ENCODE measurements around the gene OSTM1. TPM values are rescaled to one million over a fixed set of nuclear protein-coding genes. Genes with fewer than 3 reads are reported as not detected.
"Not testable (repeated sequence)": the region's sequence is repeated elsewhere in the genome, so short reads cannot be mapped to it uniquely, and the experiment has no call there.

OSTM1 gene
- total RNA-seq, 6 experiments from 2014 or later, result 13.1 to 31.6 (median 19.7) TPM

GRCh38 chr6:108004861-108005260 is 69.7 kb downstream of the OSTM1 start:
- ATAC-seq, result no peak
- Histone ChIP-seq H3K27me3 (no peaks in the 10 kb centered on the region), H3K27ac (no peak overlapping the region), H3K4me3 (no peak overlapping the region), H3K9me3 (no peaks in the 10 kb centered on the region), H3K4me1 (no peaks in the 10 kb centered on the region), H3K36me3 (no peaks in the 10 kb centered on the region)
- intact Hi-C loops (cut with DNase I), result no loop called here
- TF ChIP-seq CTCF (IDR thresholded peaks at IDR 0.05), result no peak
- no peak for TF ChIP-seq POLR2A (IDR thresholded peaks at IDR 0.05)
- WGBS (ENCODE audit: insufficient coverage, low coverage, low lambda C conversion rate, missing lambda C conversion rate), result 92% methylated on average over 10 of the region's 15 CpGs
- no peak for DNase-seq

- ATAC-seq (peak; percentile 40 to 75 (median 54)), DNase-seq (peak in 1 of 3 donors; percentile 55)
- 45% methylated on average over 8 of the region's 9 CpGs for WGBS (ENCODE audit: insufficient coverage, low coverage, low lambda C conversion rate, missing lambda C conversion rate)
- H3K4me1 ChIP-seq, result no peaks in the 10 kb centered on the region
- no peaks in the 10 kb centered on the region for H3K9me3 ChIP-seq
- TF ChIP-seq POLR2A (IDR thresholded peaks at IDR 0.05) (no peak), CTCF (IDR thresholded peaks at IDR 0.05) (no peak)
- H3K27me3 ChIP-seq, result no peaks in the 10 kb centered on the region
- peak overlapping the region in 1 of 3 donors; percentile 3 for H3K27ac ChIP-seq
- intact Hi-C loops (cut with DNase I), result no loop called here
- no peaks in the 10 kb centered on the region for H3K36me3 ChIP-seq
- H3K4me3 ChIP-seq, result no peak overlapping the region
Measured at GRCh38 chr6:108002365-108003221, 71.9 kb downstream of the OSTM1 start.

- DNase-seq (no peak), ATAC-seq (no peak)
- H3K27me3 ChIP-seq, result no peaks in the 10 kb centered on the region
- TF ChIP-seq POLR2A (IDR thresholded peaks at IDR 0.05) (no peak), CTCF (IDR thresholded peaks at IDR 0.05) (no peak)
- no peaks in the 10 kb centered on the region for H3K36me3 ChIP-seq
- WGBS (ENCODE audit: insufficient coverage, low coverage, low lambda C conversion rate, missing lambda C conversion rate), result 82% methylated on average over 6 of the region's 7 CpGs
- no peaks in the 10 kb centered on the region for H3K9me3 ChIP-seq
- H3K27ac ChIP-seq, result peak overlapping the region in 1 of 3 donors; percentile 3
- no peaks in the 10 kb centered on the region for H3K4me1 ChIP-seq
- intact Hi-C loops (cut with DNase I), result no loop called here
- no peak overlapping the region for H3K4me3 ChIP-seq
Measured at GRCh38 chr6:108001696-108002231, 72.8 kb downstream of the OSTM1 start.

- H3K4me1 ChIP-seq; intact Hi-C loops (cut with DNase I); ATAC-seq; H3K27me3 ChIP-seq; H3K27ac ChIP-seq; H3K4me3 ChIP-seq; H3K9me3 ChIP-seq; DNase-seq; H3K36me3 ChIP-seq: not testable (repeated sequence)
- 83% methylated on average over 2 of the region's 5 CpGs for WGBS (ENCODE audit: insufficient coverage, low coverage, low lambda C conversion rate, missing lambda C conversion rate)
Measured at GRCh38 chr6:108000259-108000658, 74.3 kb downstream of the OSTM1 start.

GRCh38 chr6:107999341-107999740 is 75.2 kb downstream of the OSTM1 start:
- H3K27me3 ChIP-seq, result no peaks in the 10 kb centered on the region
- TF ChIP-seq POLR2A (IDR thresholded peaks at IDR 0.05) (no peak), CTCF (IDR thresholded peaks at IDR 0.05) (no peak)
- DNase-seq (no peak), ATAC-seq (no peak)
- H3K27ac ChIP-seq, result no peak overlapping the region
- no peaks in the 10 kb centered on the region for H3K9me3 ChIP-seq
- intact Hi-C loops (cut with DNase I), result no loop called here
- no peaks in the 10 kb centered on the region for H3K36me3 ChIP-seq
- H3K4me1 ChIP-seq, result no peaks in the 10 kb centered on the region
- no peak overlapping the region for H3K4me3 ChIP-seq
